Tibial nerve (tissue), 3 donors: ENCODE results near the gene UTY.

ENCODE experiments used
- CTCF ChIP-seq, 5 experiments: fragments of 200-600 bp in 3 of 5; fragments of 450-650 bp in 2 of 5; sonication (generic) in 3 of 5; IDR thresholded peaks; one replicate each; pipeline ENCODE4 v1.5.1; 2016 to 2019; ENCODE audit warnings: antibody characterized with exemption in 5 of 5, mild to moderate bottlenecking in 3 of 5, moderate library complexity in 2 of 5
- POLR2A ChIP-seq, 2 donors: fragments of 450-650 bp; IDR thresholded peaks; one replicate each; pipeline ENCODE4 v1.6.1; 2017; ENCODE audit warnings: antibody characterized with exemption in 2 of 2, mild to moderate bottlenecking in 2 of 2, moderate library complexity in 2 of 2

GRCh38 chrY:13343307-13343946, 136.4 kb downstream of the UTY start:
- TF ChIP-seq POLR2A (IDR thresholded peaks at IDR 0.05) (no peak), CTCF (IDR thresholded peaks at IDR 0.05) (peak in 1 of 5 experiments; percentile 33)
